GM13976 (cell line): Measurements from ENCODE around the gene ATP4B.

Experiments
- DNase-seq: peaks from one replicate; pipeline ENCODE4 v3.0.0; 2012; ENCODE audit warnings: low spot score
- in situ Hi-C: fragments of 300-500 bp; cut with MboI; formaldehyde crosslinking; loops from one replicate; pipeline ENCODE4 v1.12.0; 2022; ENCODE audit warnings: low sequenced_read_pairs, mixed read lengths, inconsistent platforms; ENCODE audit not compliant: unreplicated experiment
- TF ChIP-seq, protein P1 (sequence below): IDR thresholded peaks from 2 replicates; pipeline ENCODE4 v1.5.1; 2012; ENCODE audit warnings: borderline replicate concordance, mild to moderate bottlenecking; ENCODE audit not compliant: insufficient read depth; ENCODE audit errors: extremely low read depth, missing control alignments, control extremely low read depth

ATP4B gene

DNA sequence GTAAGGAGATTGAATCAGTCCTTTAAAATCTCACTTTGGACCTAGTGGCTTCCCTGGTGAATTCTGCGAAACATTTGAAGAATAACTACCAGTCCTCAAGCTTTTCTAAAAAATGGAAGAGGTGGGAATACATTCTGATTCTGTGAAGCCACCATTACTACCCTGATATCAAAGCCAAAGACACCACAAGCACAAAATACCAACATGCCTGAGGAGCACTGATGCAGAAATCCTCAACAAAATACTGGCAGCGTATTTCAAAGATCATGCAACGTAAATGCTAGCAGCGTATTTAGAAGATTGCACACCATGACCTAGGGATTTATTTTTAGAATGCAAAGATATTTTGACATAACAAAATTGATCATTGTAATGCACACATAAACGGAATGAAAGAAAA lies 14.4 kb downstream of the ATP4B start:
- DNase-seq, result no peak
- in situ Hi-C loops, result no loop called here
- TF ChIP-seq, protein P1, sequence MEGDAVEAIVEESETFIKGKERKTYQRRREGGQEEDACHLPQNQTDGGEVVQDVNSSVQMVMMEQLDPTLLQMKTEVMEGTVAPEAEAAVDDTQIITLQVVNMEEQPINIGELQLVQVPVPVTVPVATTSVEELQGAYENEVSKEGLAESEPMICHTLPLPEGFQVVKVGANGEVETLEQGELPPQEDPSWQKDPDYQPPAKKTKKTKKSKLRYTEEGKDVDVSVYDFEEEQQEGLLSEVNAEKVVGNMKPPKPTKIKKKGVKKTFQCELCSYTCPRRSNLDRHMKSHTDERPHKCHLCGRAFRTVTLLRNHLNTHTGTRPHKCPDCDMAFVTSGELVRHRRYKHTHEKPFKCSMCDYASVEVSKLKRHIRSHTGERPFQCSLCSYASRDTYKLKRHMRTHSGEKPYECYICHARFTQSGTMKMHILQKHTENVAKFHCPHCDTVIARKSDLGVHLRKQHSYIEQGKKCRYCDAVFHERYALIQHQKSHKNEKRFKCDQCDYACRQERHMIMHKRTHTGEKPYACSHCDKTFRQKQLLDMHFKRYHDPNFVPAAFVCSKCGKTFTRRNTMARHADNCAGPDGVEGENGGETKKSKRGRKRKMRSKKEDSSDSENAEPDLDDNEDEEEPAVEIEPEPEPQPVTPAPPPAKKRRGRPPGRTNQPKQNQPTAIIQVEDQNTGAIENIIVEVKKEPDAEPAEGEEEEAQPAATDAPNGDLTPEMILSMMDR, result no peak

- TF ChIP-seq, protein P1, result no peak
- DNase-seq, result no peak
- in situ Hi-C loops, result no loop called here
Observed at GRCh38 chr13:113642563-113642962, 15.4 kb downstream of the ATP4B start.

DNA sequence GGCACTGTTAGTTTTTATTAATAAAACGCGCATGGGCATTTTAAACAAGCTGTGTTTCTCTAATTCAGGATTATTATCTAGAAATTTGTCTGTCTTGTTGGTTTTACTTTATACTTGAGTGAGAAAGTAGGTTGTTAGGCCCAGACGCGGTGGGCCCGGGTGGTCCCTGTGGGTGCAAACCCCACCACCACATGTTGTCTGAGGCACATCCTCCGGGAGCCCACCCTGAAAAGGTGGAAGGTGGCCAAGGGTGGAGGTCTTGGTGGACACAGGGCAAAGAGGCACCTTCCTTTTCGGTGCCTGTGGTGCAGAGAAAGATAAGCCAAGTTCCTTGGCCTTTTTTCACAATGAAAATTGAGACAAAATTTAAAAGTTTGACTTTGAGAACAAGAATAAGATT lies 16.6 kb downstream of the ATP4B start:
- in situ Hi-C loops, result no loop called here
- no peak for DNase-seq
- TF ChIP-seq, protein P1, result no peak

DNA sequence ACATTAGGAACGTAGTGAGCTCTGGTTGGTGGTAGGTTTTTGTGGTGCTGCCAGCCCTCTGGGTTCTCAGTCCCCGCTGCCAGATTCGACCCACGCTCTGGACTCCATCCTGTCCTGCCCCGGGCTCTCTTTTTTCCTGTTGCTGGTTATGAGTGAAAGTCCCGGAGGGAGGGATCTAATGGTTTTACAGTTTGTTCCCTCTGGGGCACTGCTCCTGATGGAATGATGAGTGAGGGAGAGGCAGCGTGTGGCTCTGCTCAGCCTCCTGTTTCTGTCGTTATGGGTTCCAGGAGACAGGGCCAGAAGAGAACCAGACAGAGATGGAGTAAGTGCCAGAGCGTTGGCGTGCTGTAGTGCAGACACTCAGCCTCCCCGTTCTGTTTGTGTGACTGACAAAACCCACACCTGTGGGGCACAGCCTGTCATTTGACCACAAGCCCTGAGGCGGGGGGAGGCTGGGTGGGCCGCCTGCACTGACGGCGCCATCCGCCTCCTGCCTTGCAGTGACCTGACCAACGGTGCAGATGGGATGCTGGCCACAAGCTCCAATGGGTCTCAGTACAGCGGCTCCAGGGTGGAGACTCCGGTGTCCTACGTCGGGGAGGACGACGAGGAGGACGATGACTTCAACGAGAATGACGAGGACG lies 18.3 kb downstream of the ATP4B start:
- DNase-seq, result no peak
- TF ChIP-seq, protein P1, result no peak
- in situ Hi-C loops, result no loop called here

- in situ Hi-C loops, result no loop called here
- TF ChIP-seq, protein P1, result no peak
- DNase-seq, result no peak
Observed at GRCh38 chr13:113638806-113639205, 19.2 kb downstream of the ATP4B start.

DNA sequence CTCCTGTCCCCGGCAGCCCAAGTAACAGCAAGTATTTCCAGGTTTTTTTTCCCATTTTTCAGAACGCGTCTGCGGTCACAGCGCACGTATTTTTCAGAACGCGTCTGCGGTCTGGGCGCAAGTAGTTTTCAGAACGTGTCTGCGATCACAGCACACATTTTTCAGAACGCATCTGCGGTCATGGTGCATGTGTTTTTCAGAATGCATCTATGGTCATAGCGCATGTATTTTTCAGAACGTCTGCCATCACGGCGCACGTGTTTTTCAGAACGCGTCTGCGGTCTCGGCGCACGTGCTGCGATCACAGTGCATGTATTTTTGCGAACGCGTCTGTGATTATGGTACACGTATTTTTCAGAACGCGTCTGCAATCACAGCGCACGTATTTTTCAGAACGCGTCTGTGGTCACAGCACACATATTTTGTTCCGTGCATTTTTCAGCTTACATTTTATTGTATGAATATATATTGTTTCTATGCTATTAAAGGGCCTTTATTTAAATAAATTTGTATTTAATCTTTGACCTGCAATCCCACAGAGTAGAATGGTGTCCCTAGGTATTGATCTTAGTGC lies 19.7 kb downstream of the ATP4B start:
- TF ChIP-seq, protein P1, result no peak
- in situ Hi-C loops, result no loop called here
- no peak for DNase-seq
